ENCODE results near the gene IGIP.

Gene IGIP

GRCh38 chr5:140125637-140126036, at the start of gene IGIP:
TSS of gene IGIP (plus strand) at chr5:140125937. CDS start at chr5:140128477, 2,540 bp downstream.
- no peak for DNase-seq (ENCODE audit: low spot score)

DNA sequence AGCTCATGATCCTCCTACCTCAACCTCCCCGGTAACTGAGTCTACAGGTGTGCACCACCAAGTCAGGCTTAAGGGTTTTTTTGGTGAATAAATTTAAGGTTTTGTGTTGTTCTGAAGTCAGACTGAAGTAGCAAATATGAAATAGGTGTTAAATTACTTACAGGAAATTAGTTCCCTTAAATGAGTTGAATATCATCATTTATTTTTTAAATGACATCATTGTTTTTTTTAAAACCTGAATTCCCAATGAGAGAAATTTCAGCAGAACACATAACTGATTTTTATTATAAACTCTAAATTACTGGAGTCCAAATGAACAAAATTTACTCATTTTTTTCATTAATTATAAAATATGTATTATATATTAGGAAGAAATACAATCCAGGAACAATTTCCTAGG, 49.6 kb upstream of the IGIP start:
- DNase-seq (ENCODE audit: low spot score), result no peak

DNA sequence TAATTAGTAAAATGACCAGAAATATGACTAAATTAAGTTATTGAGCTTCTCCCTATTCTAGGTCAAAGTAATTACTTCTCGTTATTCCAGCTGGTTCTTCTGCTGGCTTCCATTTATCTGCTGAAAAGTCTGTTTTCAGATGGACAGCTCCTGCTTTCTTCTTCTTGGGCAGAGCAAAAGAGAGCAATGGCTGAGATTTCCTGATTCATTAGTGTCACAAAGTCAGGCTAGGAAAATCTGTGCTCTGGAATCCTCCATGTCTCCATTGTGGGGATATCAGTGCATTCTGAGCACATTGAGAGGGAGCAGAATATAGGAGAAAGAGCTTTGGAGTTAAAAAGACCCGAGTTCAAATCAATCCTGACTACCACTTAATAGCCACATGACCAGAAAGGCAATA, 48.9 kb upstream of the IGIP start:
- DNase-seq (ENCODE audit: low spot score), result no peak

- DNase-seq (ENCODE audit: low spot score), result no peak
These were observed 42.6 kb upstream of the IGIP start for GRCh38 chr5:140083120-140083519.

DNA sequence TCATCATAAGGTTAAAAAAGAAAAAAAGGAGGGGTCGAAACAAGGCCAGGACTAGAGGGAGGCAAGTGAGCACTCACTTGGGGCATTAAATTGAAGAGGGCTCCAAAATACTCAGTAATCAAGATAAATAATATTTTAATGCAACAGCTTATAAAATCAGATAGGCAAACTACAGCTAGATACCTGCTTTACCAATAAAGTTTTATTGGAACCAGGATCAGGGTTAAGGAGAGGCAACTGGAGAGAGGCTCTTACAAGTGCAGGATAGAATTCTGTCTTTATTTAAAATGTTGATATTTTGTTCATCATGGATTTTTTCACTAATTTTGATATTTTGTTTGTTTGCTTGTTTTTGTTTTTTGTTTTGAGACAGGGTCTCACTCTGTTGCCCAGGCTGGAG, 42.1 kb upstream of the IGIP start:
- DNase-seq (ENCODE audit: low spot score), result no peak

GRCh38 chr5:140084541-140084940, 41.2 kb upstream of the IGIP start:
- no peak for DNase-seq (ENCODE audit: low spot score)

DNA sequence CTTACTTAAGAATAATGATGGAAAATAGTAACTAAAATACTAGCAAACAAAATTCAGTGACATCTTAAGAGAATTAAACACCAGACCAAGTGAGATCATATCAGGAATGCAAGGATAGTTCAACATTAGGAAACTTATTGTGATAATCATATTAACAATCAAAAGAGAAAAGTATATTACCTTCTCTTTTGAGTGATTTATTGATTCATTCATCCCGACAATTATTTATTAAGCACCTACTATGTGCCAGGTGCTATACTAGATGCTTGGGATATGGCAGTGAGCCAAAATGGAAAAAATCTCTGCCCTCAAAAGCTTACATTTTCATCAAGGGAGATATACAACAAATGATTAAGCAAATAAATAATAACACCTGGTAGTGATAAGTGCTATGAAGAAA, 35.5 kb upstream of the IGIP start:
- DNase-seq (ENCODE audit: low spot score), result no peak

GRCh38 chr5:140093179-140093578, 32.6 kb upstream of the IGIP start:
- DNase-seq (ENCODE audit: low spot score), result no peak

GRCh38 chr5:140093866-140094265, 31.9 kb upstream of the IGIP start:
- no peak for DNase-seq (ENCODE audit: low spot score)

GRCh38 chr5:140094889-140095288, 30.8 kb upstream of the IGIP start:
- no peak for DNase-seq (ENCODE audit: low spot score)

GRCh38 chr5:140101179-140101578, 24.6 kb upstream of the IGIP start:
- no peak for DNase-seq (ENCODE audit: low spot score)

GRCh38 chr5:140103154-140103553, 22.6 kb upstream of the IGIP start:
- no peak for DNase-seq (ENCODE audit: low spot score)

GRCh38 chr5:140104100-140104499, 21.6 kb upstream of the IGIP start:
- no peak for DNase-seq (ENCODE audit: low spot score)

DNA sequence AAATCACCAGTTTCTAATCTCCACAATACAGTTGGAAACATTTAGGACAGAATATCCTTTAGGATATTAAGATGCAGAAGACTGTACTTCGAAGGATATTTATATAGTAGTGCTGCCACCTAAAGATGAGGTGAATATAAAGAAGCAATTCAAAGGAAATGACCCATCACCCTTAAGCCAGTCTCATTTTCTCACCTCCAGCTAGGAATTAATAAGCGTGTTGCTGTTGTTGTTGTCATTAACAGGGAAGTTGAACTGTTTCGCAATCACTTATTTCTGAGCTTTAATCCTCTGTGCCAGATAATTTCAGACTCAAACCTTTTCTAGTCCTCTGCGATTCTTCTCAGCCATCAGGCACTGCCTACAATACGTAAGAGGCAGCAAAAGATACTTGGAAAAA, 19.6 kb upstream of the IGIP start:
- no peak for DNase-seq (ENCODE audit: low spot score)

DNA sequence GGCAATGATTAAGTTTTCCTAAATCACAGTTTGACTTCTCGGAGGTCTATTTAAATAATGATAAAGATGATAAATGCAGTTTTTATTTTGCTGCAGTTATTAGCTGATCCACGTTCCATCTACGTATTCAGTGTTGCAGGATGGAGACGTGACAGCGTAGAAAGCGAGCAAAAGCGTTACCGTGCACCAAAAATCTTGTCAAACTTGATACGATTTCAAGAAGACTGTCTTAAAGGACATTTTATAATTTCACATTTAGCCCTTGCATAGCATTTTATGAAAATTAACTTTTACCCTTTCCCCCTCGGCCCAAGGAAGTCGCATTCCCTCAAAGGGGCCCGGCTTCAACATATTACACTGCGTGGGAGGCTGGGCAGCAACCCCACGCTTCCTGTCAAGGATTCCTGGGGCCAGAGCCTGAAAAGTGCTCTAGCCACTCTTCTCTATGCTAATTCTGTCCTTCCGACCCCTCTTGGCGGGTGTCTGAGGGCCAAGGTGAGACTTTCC, 18.9 kb upstream of the IGIP start:
- DNase-seq (ENCODE audit: low spot score), result no peak

DNA sequence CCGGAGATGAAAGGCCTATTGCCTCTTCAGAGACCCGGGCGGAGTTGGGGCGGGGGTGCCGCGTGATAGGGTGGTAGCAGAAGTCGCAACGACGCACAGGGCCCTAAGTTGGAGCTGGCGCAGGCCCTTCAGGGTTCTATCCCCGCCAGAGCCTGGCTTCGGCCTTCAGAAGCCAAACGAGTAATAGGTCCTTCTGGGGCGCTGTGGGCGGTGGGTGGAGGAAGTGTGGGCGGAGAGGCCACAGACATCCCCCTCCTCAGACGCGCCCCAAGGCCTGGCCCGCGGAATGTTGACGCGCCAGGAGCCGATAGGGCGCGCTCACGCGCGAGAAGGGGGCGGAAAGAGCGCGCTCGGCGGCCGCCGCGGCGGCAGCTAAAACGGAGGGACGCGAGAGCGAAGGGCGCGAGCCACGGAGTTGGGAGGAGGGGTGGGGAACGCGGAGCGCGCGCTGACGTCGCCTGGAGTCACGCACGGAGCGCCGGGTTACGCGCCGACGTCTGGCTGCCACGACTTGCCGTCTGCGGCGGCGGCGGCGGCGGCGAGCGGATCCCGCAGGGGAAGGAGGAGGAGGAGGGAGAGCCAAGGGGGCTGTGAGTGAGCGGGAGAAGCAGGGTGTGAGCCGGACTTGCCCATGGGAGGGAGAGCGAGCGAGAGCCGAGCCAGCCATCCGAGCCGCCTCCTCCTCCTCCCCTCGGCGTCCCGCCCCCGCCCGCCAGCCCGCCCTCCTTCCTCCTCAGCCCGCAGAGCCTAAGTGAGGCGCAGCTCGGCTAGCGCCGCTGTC, 18.2 kb upstream of the IGIP start:
- peak; percentile 93 for DNase-seq (ENCODE audit: low spot score)

DNA sequence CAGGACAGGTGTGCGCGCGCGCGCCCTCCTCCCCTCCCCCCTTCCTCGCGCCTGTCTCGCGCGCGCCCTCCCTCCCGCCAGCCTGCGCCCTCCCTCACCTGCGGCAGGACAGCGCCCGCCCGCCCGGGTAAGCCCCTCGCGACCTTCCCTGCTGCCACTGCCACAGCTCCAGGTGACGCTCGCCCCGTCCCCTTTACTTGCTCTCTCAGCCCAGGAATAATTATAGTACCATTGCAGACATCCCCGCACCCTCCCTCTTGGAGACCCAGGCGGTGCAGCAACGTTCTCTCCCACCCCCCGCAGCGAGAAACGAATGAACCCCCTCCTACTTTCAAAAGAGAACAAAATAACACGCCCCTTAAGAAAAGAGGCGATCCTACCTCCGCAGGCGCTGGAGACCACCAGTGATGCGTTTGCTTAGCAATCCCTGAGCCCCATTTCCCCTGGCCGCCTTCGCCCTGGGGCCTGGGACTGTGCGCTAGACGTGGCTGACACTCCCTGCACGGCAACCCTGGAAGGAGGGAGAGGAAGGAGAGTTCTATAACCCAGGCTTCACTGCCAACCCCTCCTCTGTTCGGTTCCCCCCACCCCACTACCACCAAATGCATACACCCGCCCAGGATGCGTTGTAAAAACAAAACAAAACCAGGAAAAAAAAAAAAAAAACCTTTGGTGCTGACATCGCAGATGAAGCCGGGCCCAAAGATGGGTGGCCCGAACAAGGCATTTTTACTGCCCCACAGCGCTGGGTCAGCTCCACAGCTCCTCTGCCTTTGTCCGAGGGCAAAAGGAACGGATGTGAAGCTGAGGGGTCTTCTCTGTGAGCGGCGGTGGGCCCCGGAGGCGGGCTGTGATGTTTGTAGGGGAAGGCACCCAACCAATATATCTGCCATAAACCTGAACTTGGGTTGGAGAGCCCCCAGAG, 17.4 kb upstream of the IGIP start:
- DNase-seq (ENCODE audit: low spot score), result peak; percentile 12

GRCh38 chr5:140109018-140109758, 16.5 kb upstream of the IGIP start:
- no peak for DNase-seq (ENCODE audit: low spot score)

- no peak for DNase-seq (ENCODE audit: low spot score)
These were observed 15.7 kb upstream of the IGIP start for GRCh38 chr5:140109759-140110645.

DNA sequence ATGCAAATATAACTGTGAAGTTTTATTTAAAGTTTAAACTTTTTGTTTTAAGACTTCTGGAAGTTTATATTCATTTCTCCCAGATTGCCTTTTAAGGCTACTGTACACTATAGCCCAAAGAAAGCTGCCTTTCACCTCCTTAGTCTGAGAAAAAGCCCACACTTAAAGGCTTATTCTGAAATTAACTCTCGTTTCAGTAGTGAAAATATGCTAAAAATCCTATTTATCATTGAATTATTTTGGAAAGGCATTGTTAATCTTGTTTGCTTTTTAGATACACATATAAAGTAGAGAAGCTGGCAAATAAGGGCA, 15.1 kb upstream of the IGIP start:
- DNase-seq (ENCODE audit: low spot score), result no peak
